Tibial nerve (tissue), 4 donors: ENCODE measurements around the gene CTBP2.

Experiments used
- CTCF ChIP-seq, 5 experiments: fragments of 200-600 bp in 3 of 5; fragments of 450-650 bp in 2 of 5; sonication (generic) in 3 of 5; IDR thresholded peaks; one replicate each; pipeline ENCODE4 v1.5.1; 2016 to 2019; ENCODE audit warnings: antibody characterized with exemption in 5 of 5, mild to moderate bottlenecking in 3 of 5, moderate library complexity in 2 of 5
- EP300 ChIP-seq, 2 donors: sonication (generic); formaldehyde crosslinking; IDR thresholded peaks; one replicate each; pipeline ENCODE4 v1.6.1; 2017; ENCODE audit warnings: antibody characterized with exemption in 2 of 2, mild to moderate bottlenecking in 1 of 2
- POLR2A ChIP-seq, 2 donors: fragments of 450-650 bp; IDR thresholded peaks; one replicate each; pipeline ENCODE4 v1.6.1; 2017; ENCODE audit warnings: antibody characterized with exemption in 2 of 2, mild to moderate bottlenecking in 2 of 2, moderate library complexity in 2 of 2

GRCh38 chr10:124952123-124952522 is 208.2 kb downstream of the CTBP2 start:
- TF ChIP-seq CTCF (IDR thresholded peaks at IDR 0.05) (no peak), EP300 (IDR thresholded peaks at IDR 0.05) (no peak), POLR2A (IDR thresholded peaks at IDR 0.05) (no peak)
